GM23338 (cell line): ENCODE measurements around the gene SAPCD1. TPM values are rescaled to one million over a fixed set of nuclear protein-coding genes. Genes with fewer than 3 reads are reported as not detected.
A peak's percentile ranks its signal among the peaks of the same experiment; 100 is the strongest.

Experiments used
- ATAC-seq: fragments of 200-7000 bp; cut with Tn5 transposase; 3 replicates; pipeline ENCODE4 v1.9.1; 2020
- DNase-seq: peaks from one replicate; pipeline ENCODE4 v3.0.0-alpha.2; 2015; ENCODE audit warnings: low spot score
- H2AFZ ChIP-seq: fragments of 200-600 bp; sonication (generic); 2 replicates; pipeline ENCODE4 v1.8.0; 2016; ENCODE audit warnings: antibody characterized with exemption, mild to moderate bottlenecking, moderate library complexity
- H3F3A ChIP-seq: fragments of 200-600 bp; sonication (generic); replicated peaks from 2 replicates; pipeline ENCODE4 v1.8.0; 2017; ENCODE audit warnings: antibody characterized with exemption, mixed run types, low read depth
- H3K27ac ChIP-seq: fragments of 200-600 bp; sonication (generic); 2 replicates; pipeline ENCODE4 v1.6.1; 2016; ENCODE audit warnings: low read depth
- H3K27me3 ChIP-seq: fragments of 200-600 bp; sonication (generic); 2 replicates; pipeline ENCODE4 v1.8.0; 2016; ENCODE audit warnings: mild to moderate bottlenecking, mixed run types, moderate library complexity; ENCODE audit not compliant: insufficient read depth
- H3K36me3 ChIP-seq: fragments of 200-600 bp; sonication (generic); 2 replicates; pipeline ENCODE4 v1.8.0; 2016; ENCODE audit warnings: mild to moderate bottlenecking; ENCODE audit not compliant: insufficient read depth
- H3K4me1 ChIP-seq: fragments of 200-600 bp; sonication (generic); 2 replicates; pipeline ENCODE4 v1.8.0; 2016; ENCODE audit warnings: mild to moderate bottlenecking, moderate library complexity; ENCODE audit not compliant: insufficient read depth
- H3K4me2 ChIP-seq: fragments of 200-600 bp; sonication (generic); 2 replicates; pipeline ENCODE4 v1.7.1; 2017; ENCODE audit warnings: mixed run types
- H3K4me3 ChIP-seq: fragments of 200-600 bp; sonication (generic); 2 replicates; pipeline ENCODE4 v1.6.1; 2016; ENCODE audit warnings: mixed run types
- H3K79me2 ChIP-seq: fragments of 200-600 bp; sonication (generic); replicated peaks from 2 replicates; pipeline ENCODE4 v1.8.0; 2017; ENCODE audit warnings: mild to moderate bottlenecking; ENCODE audit not compliant: insufficient read depth
- H3K9me2 ChIP-seq: fragments of 200-600 bp; sonication (generic); 2 replicates; pipeline ENCODE4 v1.8.0; 2017; ENCODE audit not compliant: insufficient read depth
- H4K20me1 ChIP-seq: fragments of 200-600 bp; sonication (generic); replicated peaks from 2 replicates; pipeline ENCODE4 v1.8.0; 2017; ENCODE audit warnings: mild to moderate bottlenecking; ENCODE audit not compliant: insufficient read depth
- H3K27ac Mint-ChIP-seq: 2 replicates; pipeline ENCODE4 v1.8.0; 2020; ENCODE audit warnings: inconsistent platforms, mild to moderate bottlenecking, moderate library complexity, mixed read lengths
- H3K27me3 Mint-ChIP-seq: 3 replicates; pipeline ENCODE4 v1.8.0; 2022; ENCODE audit warnings: low read depth, mild to moderate bottlenecking, moderate library complexity, mixed read lengths, inconsistent platforms; ENCODE audit not compliant: insufficient read depth, poor library complexity
- H3K36me3 Mint-ChIP-seq: 3 replicates; pipeline ENCODE4 v1.8.0; 2021; ENCODE audit warnings: low read depth, mild to moderate bottlenecking, inconsistent platforms, moderate library complexity, mixed read lengths
- H3K4me1 Mint-ChIP-seq: 3 replicates; pipeline ENCODE4 v1.8.0; 2020; ENCODE audit warnings: mild to moderate bottlenecking, inconsistent platforms, mixed read lengths
- H3K4me3 Mint-ChIP-seq: 3 replicates; pipeline ENCODE4 v1.8.0; 2021; ENCODE audit warnings: moderate library complexity, mild to moderate bottlenecking, inconsistent platforms, mixed read lengths
- H3K9me3 Mint-ChIP-seq: 3 replicates; pipeline ENCODE4 v1.8.0; 2020; ENCODE audit warnings: moderate library complexity, mild to moderate bottlenecking, inconsistent platforms, mixed read lengths
- EZH2 ChIP-seq: fragments of 200-600 bp; sonication (generic); IDR thresholded peaks from one replicate; pipeline ENCODE4 v1.8.0; 2017; ENCODE audit warnings: antibody characterized with exemption, mild to moderate bottlenecking, low read depth; ENCODE audit not compliant: unreplicated experiment
- EZH2phosphoT487 ChIP-seq: fragments of 200-600 bp; sonication (generic); IDR thresholded peaks from one replicate; pipeline ENCODE4 v1.8.1; 2018; ENCODE audit warnings: antibody characterized with exemption; ENCODE audit not compliant: unreplicated experiment
- NANOG ChIP-seq: IDR thresholded peaks from 2 replicates; pipeline ENCODE4 v1.6.1; 2016; ENCODE audit warnings: antibody characterized with exemption, borderline replicate concordance
- POLR2AphosphoS5 ChIP-seq: IDR thresholded peaks from 2 replicates; pipeline ENCODE4 v1.6.1; 2016; ENCODE audit warnings: antibody characterized with exemption, low read depth
- ZNF114 ChIP-seq: fragments of 250-450 bp; sonication (Bioruptor Pico); IDR thresholded peaks from 2 replicates; pipeline ENCODE4 v1.5.0; 2020; ENCODE audit warnings: mild to moderate bottlenecking, moderate library complexity
- polyA plus RNA-seq: library from polyadenylated mRNA; unstranded; fragments of >200 nt; fragmentation: Nextera tagmentation; extraction: Ambion mirVana; gene quantifications from 2 replicates; pipeline ENCODE4 v1.2.1, GENCODE V29; 2016
- total RNA-seq: library from RNA; depleted of rRNA; stranded (reverse); fragments of >200 nt; shearing (Covaris generic); gene quantifications from 2 replicates; pipeline ENCODE4 v1.2.3, GENCODE V29; 2014
- TF ChIP-seq, protein P1 (sequence below), 2 experiments: fragments of 200-600 bp in 1 of 2; sonication (generic) in 1 of 2; conservative IDR thresholded peaks; 2 replicates each; pipeline versions ENCODE4 v1.5.1 to v1.6.1; 2016 to 2017; ENCODE audit warnings: antibody characterized with exemption in 2 of 2, low read depth in 2 of 2, mild to moderate bottlenecking in 2 of 2, moderate library complexity in 1 of 2
- TF ChIP-seq, protein P2 (sequence below): IDR thresholded peaks from one replicate; pipeline ENCODE4 v1.6.1; 2018; ENCODE audit warnings: antibody characterized with exemption; ENCODE audit not compliant: unreplicated experiment
- TF ChIP-seq, protein P3 (sequence below): fragments of 250-450 bp; sonication (Bioruptor Pico); IDR thresholded peaks from 2 replicates; pipeline ENCODE4 v1.5.0; 2020; ENCODE audit warnings: mild to moderate bottlenecking, moderate library complexity

The SAPCD1 gene
- total and polyA plus RNA-seq, 2 experiments from 2014 or later, result 3.9 to 5.0 TPM

DNA sequence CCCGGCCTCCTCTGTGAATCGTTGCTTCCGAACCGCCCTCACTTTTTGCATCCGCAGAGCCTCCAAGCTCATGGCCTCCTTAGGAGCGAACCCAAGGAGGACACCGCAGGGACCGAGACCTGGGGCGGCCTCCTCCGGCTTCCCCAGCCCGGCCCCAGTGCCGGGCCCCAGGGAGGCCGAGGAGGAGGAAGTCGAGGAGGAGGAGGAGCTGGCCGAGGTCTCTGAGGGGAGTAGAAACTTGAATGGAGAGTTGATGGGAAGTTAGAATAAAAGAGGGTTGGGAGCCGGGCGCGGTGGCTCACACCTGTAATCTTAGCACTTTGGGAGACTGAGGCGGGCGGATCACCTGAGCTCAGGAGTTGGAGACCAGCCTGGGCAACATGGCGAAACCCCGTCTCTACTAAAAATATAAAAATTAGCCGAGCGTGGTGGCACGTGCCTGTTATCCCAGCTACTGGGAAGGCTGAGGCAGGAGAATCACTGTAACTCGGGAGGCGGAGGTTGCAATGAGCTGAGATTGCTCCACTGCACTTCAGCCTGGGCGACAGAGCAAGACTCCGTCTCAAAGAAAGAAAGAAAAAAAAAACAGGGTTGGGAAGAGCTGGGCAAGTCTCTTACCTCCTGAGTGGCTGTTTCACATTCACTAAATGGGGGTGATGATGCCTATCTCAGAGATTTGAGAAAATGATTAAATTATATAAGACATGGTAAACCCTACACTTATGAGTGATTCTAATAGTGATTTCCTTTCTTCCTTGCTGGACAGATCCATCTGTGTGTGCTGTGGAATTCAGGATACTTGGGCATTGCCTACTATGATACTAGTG is 21.8 kb upstream of the SAPCD1 start:
- H3K9me2 ChIP-seq, result no peaks in the 10 kb centered on the region
- H3K4me3 ChIP-seq, result peak overlapping the region; percentile 68
- peaks cover 4% of the 10 kb centered on the region; the same call in 1 of the 2 replicates for H3K36me3 ChIP-seq
- no peak for DNase-seq
- peak overlapping the region; percentile 67 for H2AFZ ChIP-seq
- ATAC-seq, result peak; percentile 6
- H3K27ac Mint-ChIP-seq, result peak overlapping the region; percentile 97
- peaks cover 6% of the 10 kb centered on the region; the same call in 1 of the 2 replicates for H3K79me2 ChIP-seq
- H3K4me2 ChIP-seq, result peak overlapping the region; percentile 93
- H3K9me3 Mint-ChIP-seq, result no peaks in the 10 kb centered on the region; the same call in 2 of the 3 replicates
- peaks cover 17% of the 10 kb centered on the region for H3K36me3 Mint-ChIP-seq
- H3K4me1 Mint-ChIP-seq, result peaks cover 47% of the 10 kb centered on the region
- no peaks in the 10 kb centered on the region for H4K20me1 ChIP-seq
- TF ChIP-seq POLR2AphosphoS5, result peak; percentile 0; the same call in 1 of the 2 replicates
- TF ChIP-seq, protein P1, sequence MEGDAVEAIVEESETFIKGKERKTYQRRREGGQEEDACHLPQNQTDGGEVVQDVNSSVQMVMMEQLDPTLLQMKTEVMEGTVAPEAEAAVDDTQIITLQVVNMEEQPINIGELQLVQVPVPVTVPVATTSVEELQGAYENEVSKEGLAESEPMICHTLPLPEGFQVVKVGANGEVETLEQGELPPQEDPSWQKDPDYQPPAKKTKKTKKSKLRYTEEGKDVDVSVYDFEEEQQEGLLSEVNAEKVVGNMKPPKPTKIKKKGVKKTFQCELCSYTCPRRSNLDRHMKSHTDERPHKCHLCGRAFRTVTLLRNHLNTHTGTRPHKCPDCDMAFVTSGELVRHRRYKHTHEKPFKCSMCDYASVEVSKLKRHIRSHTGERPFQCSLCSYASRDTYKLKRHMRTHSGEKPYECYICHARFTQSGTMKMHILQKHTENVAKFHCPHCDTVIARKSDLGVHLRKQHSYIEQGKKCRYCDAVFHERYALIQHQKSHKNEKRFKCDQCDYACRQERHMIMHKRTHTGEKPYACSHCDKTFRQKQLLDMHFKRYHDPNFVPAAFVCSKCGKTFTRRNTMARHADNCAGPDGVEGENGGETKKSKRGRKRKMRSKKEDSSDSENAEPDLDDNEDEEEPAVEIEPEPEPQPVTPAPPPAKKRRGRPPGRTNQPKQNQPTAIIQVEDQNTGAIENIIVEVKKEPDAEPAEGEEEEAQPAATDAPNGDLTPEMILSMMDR (conservative IDR thresholded peaks at IDR 0.05; ENCODE audit: low read depth in 2 of 2), result no peak
- no peak for TF ChIP-seq ZNF114 (CRISPR knock-in tag)
- TF ChIP-seq, protein P2, sequence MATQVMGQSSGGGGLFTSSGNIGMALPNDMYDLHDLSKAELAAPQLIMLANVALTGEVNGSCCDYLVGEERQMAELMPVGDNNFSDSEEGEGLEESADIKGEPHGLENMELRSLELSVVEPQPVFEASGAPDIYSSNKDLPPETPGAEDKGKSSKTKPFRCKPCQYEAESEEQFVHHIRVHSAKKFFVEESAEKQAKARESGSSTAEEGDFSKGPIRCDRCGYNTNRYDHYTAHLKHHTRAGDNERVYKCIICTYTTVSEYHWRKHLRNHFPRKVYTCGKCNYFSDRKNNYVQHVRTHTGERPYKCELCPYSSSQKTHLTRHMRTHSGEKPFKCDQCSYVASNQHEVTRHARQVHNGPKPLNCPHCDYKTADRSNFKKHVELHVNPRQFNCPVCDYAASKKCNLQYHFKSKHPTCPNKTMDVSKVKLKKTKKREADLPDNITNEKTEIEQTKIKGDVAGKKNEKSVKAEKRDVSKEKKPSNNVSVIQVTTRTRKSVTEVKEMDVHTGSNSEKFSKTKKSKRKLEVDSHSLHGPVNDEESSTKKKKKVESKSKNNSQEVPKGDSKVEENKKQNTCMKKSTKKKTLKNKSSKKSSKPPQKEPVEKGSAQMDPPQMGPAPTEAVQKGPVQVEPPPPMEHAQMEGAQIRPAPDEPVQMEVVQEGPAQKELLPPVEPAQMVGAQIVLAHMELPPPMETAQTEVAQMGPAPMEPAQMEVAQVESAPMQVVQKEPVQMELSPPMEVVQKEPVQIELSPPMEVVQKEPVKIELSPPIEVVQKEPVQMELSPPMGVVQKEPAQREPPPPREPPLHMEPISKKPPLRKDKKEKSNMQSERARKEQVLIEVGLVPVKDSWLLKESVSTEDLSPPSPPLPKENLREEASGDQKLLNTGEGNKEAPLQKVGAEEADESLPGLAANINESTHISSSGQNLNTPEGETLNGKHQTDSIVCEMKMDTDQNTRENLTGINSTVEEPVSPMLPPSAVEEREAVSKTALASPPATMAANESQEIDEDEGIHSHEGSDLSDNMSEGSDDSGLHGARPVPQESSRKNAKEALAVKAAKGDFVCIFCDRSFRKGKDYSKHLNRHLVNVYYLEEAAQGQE, result no peak
- no peak for TF ChIP-seq EZH2
- no peak for TF ChIP-seq NANOG
- no peaks in the 10 kb centered on the region for H3K27me3 ChIP-seq
- H3K4me3 Mint-ChIP-seq, result peak overlapping the region; percentile 78
- peaks cover 27% of the 10 kb centered on the region for H3K27me3 Mint-ChIP-seq
- H3K27ac ChIP-seq, result peak overlapping the region; percentile 92
- H3K4me1 ChIP-seq, result peaks cover 36% of the 10 kb centered on the region
- H3F3A ChIP-seq, result peaks cover 15% of the 10 kb centered on the region

DNA sequence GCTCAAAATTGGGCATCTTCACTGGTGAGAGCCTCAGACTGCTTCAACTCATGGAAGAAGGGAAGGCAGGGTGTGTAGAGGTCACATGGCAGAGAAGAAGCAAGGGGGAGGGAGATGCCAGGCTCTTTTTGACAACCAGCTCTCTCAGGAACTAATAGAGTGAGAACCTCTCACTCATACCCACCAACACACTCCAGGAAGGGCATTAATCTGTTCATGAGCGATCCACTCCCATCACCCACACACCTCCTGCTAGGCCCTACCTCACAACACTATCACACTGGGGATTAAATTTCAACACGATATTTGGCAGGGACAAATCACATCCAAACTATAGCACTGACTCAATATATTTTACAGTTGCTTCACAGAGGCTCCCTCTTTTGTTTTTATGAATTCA is 20.6 kb upstream of the SAPCD1 start:
- Mint-ChIP-seq H3K36me3 (peaks cover 17% of the 10 kb centered on the region), H3K4me1 (peaks cover 43% of the 10 kb centered on the region), H3K27ac (no peak overlapping the region), H3K4me3 (no peak overlapping the region), H3K27me3 (peaks cover 22% of the 10 kb centered on the region), H3K9me3 (no peaks in the 10 kb centered on the region; the same call in 2 of the 3 replicates)
- H2AFZ ChIP-seq, result no peak overlapping the region
- peaks cover 33% of the 10 kb centered on the region for H3K4me1 ChIP-seq
- H3K4me3 ChIP-seq, result no peak overlapping the region
- no peak for ATAC-seq
- H3F3A ChIP-seq, result peaks cover 12% of the 10 kb centered on the region
- H3K79me2 ChIP-seq, result no peaks in the 10 kb centered on the region; the same call in 1 of the 2 replicates
- DNase-seq, result no peak
- H3K9me2 ChIP-seq, result no peaks in the 10 kb centered on the region
- TF ChIP-seq EZH2phosphoT487, result no peak
- TF ChIP-seq, protein P3, sequence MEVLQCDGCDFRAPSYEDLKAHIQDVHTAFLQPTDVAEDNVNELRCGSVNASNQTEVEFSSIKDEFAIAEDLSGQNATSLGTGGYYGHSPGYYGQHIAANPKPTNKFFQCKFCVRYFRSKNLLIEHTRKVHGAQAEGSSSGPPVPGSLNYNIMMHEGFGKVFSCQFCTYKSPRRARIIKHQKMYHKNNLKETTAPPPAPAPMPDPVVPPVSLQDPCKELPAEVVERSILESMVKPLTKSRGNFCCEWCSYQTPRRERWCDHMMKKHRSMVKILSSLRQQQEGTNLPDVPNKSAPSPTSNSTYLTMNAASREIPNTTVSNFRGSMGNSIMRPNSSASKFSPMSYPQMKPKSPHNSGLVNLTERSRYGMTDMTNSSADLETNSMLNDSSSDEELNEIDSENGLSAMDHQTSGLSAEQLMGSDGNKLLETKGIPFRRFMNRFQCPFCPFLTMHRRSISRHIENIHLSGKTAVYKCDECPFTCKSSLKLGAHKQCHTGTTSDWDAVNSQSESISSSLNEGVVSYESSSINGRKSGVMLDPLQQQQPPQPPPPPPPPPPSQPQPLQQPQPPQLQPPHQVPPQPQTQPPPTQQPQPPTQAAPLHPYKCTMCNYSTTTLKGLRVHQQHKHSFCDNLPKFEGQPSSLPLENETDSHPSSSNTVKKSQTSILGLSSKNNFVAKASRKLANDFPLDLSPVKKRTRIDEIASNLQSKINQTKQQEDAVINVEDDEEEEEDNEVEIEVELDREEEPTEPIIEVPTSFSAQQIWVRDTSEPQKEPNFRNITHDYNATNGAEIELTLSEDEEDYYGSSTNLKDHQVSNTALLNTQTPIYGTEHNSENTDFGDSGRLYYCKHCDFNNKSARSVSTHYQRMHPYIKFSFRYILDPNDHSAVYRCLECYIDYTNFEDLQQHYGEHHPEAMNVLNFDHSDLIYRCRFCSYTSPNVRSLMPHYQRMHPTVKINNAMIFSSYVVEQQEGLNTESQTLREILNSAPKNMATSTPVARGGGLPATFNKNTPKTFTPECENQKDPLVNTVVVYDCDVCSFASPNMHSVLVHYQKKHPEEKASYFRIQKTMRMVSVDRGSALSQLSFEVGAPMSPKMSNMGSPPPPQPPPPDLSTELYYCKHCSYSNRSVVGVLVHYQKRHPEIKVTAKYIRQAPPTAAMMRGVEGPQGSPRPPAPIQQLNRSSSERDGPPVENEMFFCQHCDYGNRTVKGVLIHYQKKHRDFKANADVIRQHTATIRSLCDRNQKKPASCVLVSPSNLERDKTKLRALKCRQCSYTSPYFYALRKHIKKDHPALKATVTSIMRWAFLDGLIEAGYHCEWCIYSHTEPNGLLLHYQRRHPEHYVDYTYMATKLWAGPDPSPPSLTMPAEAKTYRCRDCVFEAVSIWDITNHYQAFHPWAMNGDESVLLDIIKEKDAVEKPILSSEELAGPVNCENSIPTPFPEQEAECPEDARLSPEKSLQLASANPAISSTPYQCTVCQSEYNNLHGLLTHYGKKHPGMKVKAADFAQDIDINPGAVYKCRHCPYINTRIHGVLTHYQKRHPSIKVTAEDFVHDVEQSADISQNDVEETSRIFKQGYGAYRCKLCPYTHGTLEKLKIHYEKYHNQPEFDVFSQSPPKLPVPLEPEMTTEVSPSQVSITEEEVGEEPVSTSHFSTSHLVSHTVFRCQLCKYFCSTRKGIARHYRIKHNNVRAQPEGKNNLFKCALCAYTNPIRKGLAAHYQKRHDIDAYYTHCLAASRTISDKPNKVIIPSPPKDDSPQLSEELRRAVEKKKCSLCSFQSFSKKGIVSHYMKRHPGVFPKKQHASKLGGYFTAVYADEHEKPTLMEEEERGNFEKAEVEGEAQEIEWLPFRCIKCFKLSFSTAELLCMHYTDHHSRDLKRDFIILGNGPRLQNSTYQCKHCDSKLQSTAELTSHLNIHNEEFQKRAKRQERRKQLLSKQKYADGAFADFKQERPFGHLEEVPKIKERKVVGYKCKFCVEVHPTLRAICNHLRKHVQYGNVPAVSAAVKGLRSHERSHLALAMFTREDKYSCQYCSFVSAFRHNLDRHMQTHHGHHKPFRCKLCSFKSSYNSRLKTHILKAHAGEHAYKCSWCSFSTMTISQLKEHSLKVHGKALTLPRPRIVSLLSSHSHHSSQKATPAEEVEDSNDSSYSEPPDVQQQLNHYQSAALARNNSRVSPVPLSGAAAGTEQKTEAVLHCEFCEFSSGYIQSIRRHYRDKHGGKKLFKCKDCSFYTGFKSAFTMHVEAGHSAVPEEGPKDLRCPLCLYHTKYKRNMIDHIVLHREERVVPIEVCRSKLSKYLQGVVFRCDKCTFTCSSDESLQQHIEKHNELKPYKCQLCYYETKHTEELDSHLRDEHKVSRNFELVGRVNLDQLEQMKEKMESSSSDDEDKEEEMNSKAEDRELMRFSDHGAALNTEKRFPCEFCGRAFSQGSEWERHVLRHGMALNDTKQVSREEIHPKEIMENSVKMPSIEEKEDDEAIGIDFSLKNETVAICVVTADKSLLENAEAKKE (CRISPR knock-in tag), result no peak
- no peaks in the 10 kb centered on the region for H4K20me1 ChIP-seq
- H3K36me3 ChIP-seq, result peaks cover 4% of the 10 kb centered on the region; the same call in 1 of the 2 replicates
- H3K27ac ChIP-seq, result no peak overlapping the region
- no peak overlapping the region for H3K4me2 ChIP-seq
- no peaks in the 10 kb centered on the region for H3K27me3 ChIP-seq
